HepG2 (cell line): ENCODE measurements around the gene SRGAP3. TPM values are rescaled to one million over a fixed set of nuclear protein-coding genes. Genes with fewer than 3 reads are reported as not detected.
"Not testable (repeated sequence)": the region's sequence is repeated elsewhere in the genome, so short reads cannot be mapped to it uniquely, and the experiment has no call there.

Source experiments
- ATAC-seq: fragments of 200-7000 bp; cut with Tn5 transposase; 3 replicates; pipeline ENCODE4 v1.9.1; 2020; ENCODE audit warnings: mild to moderate bottlenecking, moderate library complexity
- BruUV-seq: library from RNA; stranded (reverse); fragments of 400-500 nt; replicated peaks from 2 replicates; lab custom pipeline; 2021; lab: Mats Ljungman, UMichigan
- CTCF ChIA-PET: fragments of 300-600 bp; formaldehyde crosslinking; extraction: SDS; loops from one replicate; lab custom pipeline; 2021; ENCODE audit warnings: low total read pairs, inconsistent platforms, low intra/inter-chr PET ratio; lab: Yijun Ruan, JAX
- POLR2A ChIA-PET: fragments of 350-600 bp; sonication (Branson Sonifier 250); formaldehyde crosslinking; loops from one replicate; lab custom pipeline; 2020; ENCODE audit warnings: antibody characterized with exemption, inconsistent platforms; lab: Yijun Ruan, JAX
- DNase-seq: peaks from one replicate; pipeline ENCODE4 v3.0.0-alpha.2; 2015; ENCODE audit warnings: low spot score
- FAIRE-seq: peaks from 3 replicates; lab custom pipeline; 2011; peaks lifted over from hg19 to GRCh38; lab: Jason Lieb, UNC
- H2AFZ ChIP-seq: one replicate; pipeline ENCODE4 v1.6.1; 2011; ENCODE audit warnings: low read length, inconsistent platforms
- H3K27ac ChIP-seq: fragments of 300-600 bp; 3 replicates; pipeline ENCODE4 v1.8.0; 2011; ENCODE audit warnings: mixed run types, mild to moderate bottlenecking, mixed read lengths, low read length, inconsistent platforms; ENCODE audit not compliant: insufficient read depth; ENCODE audit errors: extremely low read length
- H3K27me3 ChIP-seq, 2 experiments: fragments of 200-600 bp in 1 of 2; 2 replicates in 1 of 2; 3 replicates in 1 of 2; pipeline versions ENCODE4 v1.6.0 to v1.8.0; 2011; ENCODE audit warnings: low read length in 2 of 2, mild to moderate bottlenecking in 2 of 2, moderate library complexity in 2 of 2, inconsistent platforms in 1 of 2; ENCODE audit not compliant: insufficient read depth in 2 of 2, control insufficient read depth in 1 of 2
- H3K36me3 ChIP-seq, 2 experiments: fragments of 200-600 bp in 1 of 2; replicated peaks in 1 of 2; 2 replicates in 1 of 2; 3 replicates in 1 of 2; pipeline versions ENCODE4 v1.5.1 to v1.8.0; 2011; ENCODE audit warnings: low read length in 2 of 2, inconsistent platforms in 1 of 2; ENCODE audit not compliant: insufficient read depth in 2 of 2, control insufficient read depth in 1 of 2
- H3K4me1 ChIP-seq: 2 replicates; pipeline ENCODE4 v1.5.1; 2012; ENCODE audit warnings: low read length, inconsistent platforms; ENCODE audit not compliant: insufficient read depth
- H3K4me2 ChIP-seq: 2 replicates; pipeline ENCODE4 v1.6.0; 2011; ENCODE audit warnings: low read depth, low read length, inconsistent platforms
- H3K4me3 ChIP-seq, 3 experiments: fragments of 200-600 bp in 1 of 3; sonication (generic), shearing (Covaris generic) in 1 of 3; replicated peaks in 1 of 3; 2 replicates each; pipeline ENCODE4 v1.5.1; 2011 to 2016; ENCODE audit warnings: low read length in 3 of 3, inconsistent platforms in 2 of 3, low read depth in 2 of 3, mild to moderate bottlenecking in 2 of 3, control low read depth in 1 of 3, mixed read lengths in 1 of 3; ENCODE audit not compliant: insufficient read depth in 1 of 3
- H3K79me2 ChIP-seq: one replicate; pipeline ENCODE4 v1.6.1; 2011; ENCODE audit warnings: low read length, inconsistent platforms; ENCODE audit not compliant: insufficient read depth
- H3K9ac ChIP-seq: 2 replicates; pipeline ENCODE4 v1.6.0; 2011; ENCODE audit warnings: mild to moderate bottlenecking, low read depth, low read length, inconsistent platforms; ENCODE audit not compliant: insufficient read depth
- H3K9me3 ChIP-seq: 2 replicates; pipeline ENCODE4 v1.5.1; 2012; ENCODE audit warnings: mild to moderate bottlenecking, low read length
- H4K20me1 ChIP-seq: 2 replicates; pipeline ENCODE4 v1.6.0; 2011; ENCODE audit warnings: inconsistent platforms, mild to moderate bottlenecking, low read length, moderate library complexity; ENCODE audit not compliant: insufficient read depth
- GABPA ChIP-seq, 2 experiments: IDR thresholded peaks; 2 replicates each; pipeline ENCODE4 v1.6.1; 2011 to 2016; ENCODE audit warnings: low read depth in 2 of 2, low read length in 1 of 2, missing biosample characterization in 1 of 2, missing genetic modification characterization in 1 of 2
- KLF12 ChIP-seq: sonication (generic); formaldehyde crosslinking; IDR thresholded peaks from 2 replicates; pipeline ENCODE4 v1.4.0; 2020; ENCODE audit warnings: missing genetic modification reagents, borderline replicate concordance
- NFE2L1 ChIP-seq: sonication (generic); formaldehyde crosslinking; IDR thresholded peaks from 2 replicates; pipeline ENCODE4 v1.4.0; 2020; ENCODE audit warnings: missing genetic modification reagents, mild to moderate bottlenecking, borderline replicate concordance
- POLR2A ChIP-seq, 2 experiments: IDR thresholded peaks; 2 replicates each; pipeline ENCODE4 v1.6.1; 2011; ENCODE audit warnings: low read depth in 2 of 2, low read length in 2 of 2, mild to moderate bottlenecking in 1 of 2, moderate library complexity in 1 of 2; ENCODE audit not compliant: insufficient read depth in 1 of 2
- RBAK ChIP-seq: sonication (generic); formaldehyde crosslinking; IDR thresholded peaks from 2 replicates; pipeline ENCODE4 v1.5.1; 2020; ENCODE audit warnings: mild to moderate bottlenecking, missing genetic modification reagents
- RXRA ChIP-seq: sonication (generic); formaldehyde crosslinking; IDR thresholded peaks from 2 replicates; pipeline ENCODE4 v1.5.1; 2020; ENCODE audit warnings: missing genetic modification reagents
- SAP130 ChIP-seq: IDR thresholded peaks from 2 replicates; pipeline ENCODE4 v1.6.1; 2016; ENCODE audit warnings: low read depth
- SKIL ChIP-seq: sonication (generic); formaldehyde crosslinking; IDR thresholded peaks from 2 replicates; pipeline ENCODE4 v1.8.0; 2022; ENCODE audit warnings: missing genetic modification reagents, mild to moderate bottlenecking, moderate library complexity, borderline replicate concordance
- SNAI1 ChIP-seq: sonication (generic); formaldehyde crosslinking; IDR thresholded peaks from 2 replicates; pipeline ENCODE4 v1.5.0; 2020; ENCODE audit warnings: mild to moderate bottlenecking, missing genetic modification reagents, borderline replicate concordance
- ZNF18 ChIP-seq: sonication (generic); formaldehyde crosslinking; IDR thresholded peaks from 2 replicates; pipeline ENCODE4 v1.8.0; 2022; ENCODE audit warnings: mild to moderate bottlenecking, missing genetic modification reagents; ENCODE audit not compliant: insufficient replicate concordance
- ZNF234 ChIP-seq: sonication (generic); formaldehyde crosslinking; conservative IDR thresholded peaks from 2 replicates; pipeline ENCODE4 v1.5.1; 2020; ENCODE audit warnings: mild to moderate bottlenecking, missing genetic modification reagents
- ZNF383 ChIP-seq: sonication (generic); formaldehyde crosslinking; IDR thresholded peaks from 2 replicates; pipeline ENCODE4 v1.4.0; 2020; ENCODE audit warnings: missing genetic modification reagents, mild to moderate bottlenecking, borderline replicate concordance
- ZNF441 ChIP-seq: sonication (generic); formaldehyde crosslinking; IDR thresholded peaks from 2 replicates; pipeline ENCODE4 v1.7.0; 2021; ENCODE audit warnings: missing genetic modification reagents, borderline replicate concordance
- ZNF782 ChIP-seq: sonication (generic); formaldehyde crosslinking; IDR thresholded peaks from 2 replicates; pipeline ENCODE4 v1.4.0; 2020; ENCODE audit warnings: missing genetic modification reagents, mild to moderate bottlenecking, borderline replicate concordance
- WGBS: methylation state at CpG from one replicate; pipeline ENCODE4 v1.1.6; 2017; ENCODE audit warnings: low lambda C conversion rate; 5-methylcytosine and 5-hydroxymethylcytosine counted together
- in situ Hi-C: cut with HindIII; loops from 2 replicates; pipeline ENCODE4 v1.10.0; 2017; ENCODE audit warnings: low pct_unique_long_range_greater_than_20kb; ENCODE audit not compliant: extremely low pct_ligation_motif_present
- intact Hi-C: fragments of 100-400 bp; cut with micrococcal nuclease; formaldehyde crosslinking; loops from one replicate; pipeline ENCODE4 v1.10.0; 2022; ENCODE audit not compliant: unreplicated experiment
- polyA plus RNA-seq, 8 experiments: library from polyadenylated mRNA; depleted of rRNA in 3 of 8; stranded (reverse) in 7 of 8; unstranded in 1 of 8; fragments of >200 nt; fragmentation: Illumina TruSeq in 4 of 8; extraction: Trizol in 4 of 8; gene quantifications; 2 replicates each; pipeline versions ENCODE4 v1.2.1 to v1.2.3, GENCODE V29; 2011 to 2016; ENCODE audit warnings: low read depth in 4 of 8, missing spikeins in 1 of 8, mixed read lengths in 1 of 8; ENCODE audit not compliant: insufficient read depth in 1 of 8
- total RNA-seq, 5 experiments: library from RNA; depleted of rRNA; stranded (reverse); fragments of >200 nt; fragmentation: Illumina TruSeq; extraction: Trizol; gene quantifications; 2 replicates each; pipeline ENCODE4 v1.2.3, GENCODE V29; 2016; ENCODE audit warnings: low read depth in 1 of 5

Gene SRGAP3
- total and polyA plus RNA-seq, 2 of the 13 experiments (the other 11 are each of a cell fraction or from before 2014, with no cell fraction given): 1.2 to 1.4 TPM

- H3K27me3 ChIP-seq, H3K36me3 ChIP-seq, FAIRE-seq, H3K9me3 ChIP-seq, POLR2A ChIA-PET, CTCF ChIA-PET, DNase-seq, H3K27ac ChIP-seq, ATAC-seq, H3K4me3 ChIP-seq, in situ Hi-C loops, H3K4me2 ChIP-seq, H3K79me2 ChIP-seq, intact Hi-C loops, H3K4me1 ChIP-seq, H2AFZ ChIP-seq, H3K9ac ChIP-seq, H4K20me1 ChIP-seq, BruUV-seq: not testable (repeated sequence)
- 36% methylated on average over 2 of the region's 2 CpGs for WGBS
These were observed 164.0 kb downstream of the SRGAP3 start for GRCh38 chr3:9085428-9085827.

- CTCF ChIA-PET: no interaction called here
- Histone ChIP-seq H3K9me3 (no peaks in the 10 kb centered on the region), H3K4me2 (no peak overlapping the region), H3K36me3 (no peaks in the 10 kb centered on the region), H3K27me3 (no peaks in the 10 kb centered on the region), H2AFZ (no peak overlapping the region)
- DNase-seq (no peak), FAIRE-seq (no peak)
- 0% methylated on average over 1 of the region's 1 CpG for WGBS
- no peak for TF ChIP-seq SNAI1 (CRISPR knock-in tag)
- no peak for TF ChIP-seq POLR2A (IDR thresholded peaks at IDR 0.05; ENCODE audit: insufficient read depth in 1 of 2, low read depth in 2 of 2, low read length in 2 of 2)
- no peak for TF ChIP-seq GABPA (IDR thresholded peaks at IDR 0.05; ENCODE audit: low read depth, low read length)
- no peak for TF ChIP-seq GABPA (CRISPR knock-in tag; IDR thresholded peaks at IDR 0.05; ENCODE audit: low read depth)
- TF ChIP-seq ZNF383 (CRISPR knock-in tag): no peak
- TF ChIP-seq NFE2L1 (CRISPR knock-in tag): no peak
- TF ChIP-seq RBAK: no peak
- TF ChIP-seq ZNF234 (CRISPR knock-in tag): no peak
- no peak for TF ChIP-seq KLF12 (CRISPR knock-in tag)
- no peak for TF ChIP-seq RXRA (CRISPR knock-in tag)
- no peak for TF ChIP-seq ZNF441
- TF ChIP-seq ZNF18 (CRISPR knock-in tag): no peak
- TF ChIP-seq SAP130 (CRISPR knock-in tag): no peak
- no peak for TF ChIP-seq ZNF782 (CRISPR knock-in tag)
- TF ChIP-seq SKIL: no peak
- TF ChIP-seq, all 625 proteins: peak for 0
- no peak overlapping the region for H3K27ac ChIP-seq
- H3K4me1 ChIP-seq: no peaks in the 10 kb centered on the region
- intact Hi-C loops (no loop called here), in situ Hi-C loops (no loop called here)
- H4K20me1 ChIP-seq: no peaks in the 10 kb centered on the region
- H3K4me3 ChIP-seq: no peak overlapping the region
- no TSS peak for BruUV-seq
- no peak for ATAC-seq
- no peaks in the 10 kb centered on the region for H3K79me2 ChIP-seq
- POLR2A ChIA-PET: no interaction called here
- H3K9ac ChIP-seq: no peak overlapping the region
These were observed 168.1 kb downstream of the SRGAP3 start for GRCh38 chr3:9081184-9081818.
